HS-5 (cell line): ENCODE measurements around the gene TIAM2.

ENCODE experiments used
- DNase-seq: peaks from one replicate; pipeline ENCODE4 v3.0.0-alpha.2; 2012; ENCODE audit warnings: low read depth

The TIAM2 gene

GRCh38 chr6:155024391-155025027 lies 29.4 kb downstream of the TIAM2 start:
- DNase-seq = no peak

GRCh38 chr6:155026022-155026705 lies 31.0 kb downstream of the TIAM2 start:
- DNase-seq = peak; percentile 84

GRCh38 chr6:155026706-155027045 lies 31.6 kb downstream of the TIAM2 start:
- DNase-seq = no peak

GRCh38 chr6:155030148-155030720 lies 35.1 kb downstream of the TIAM2 start:
- no peak for DNase-seq

- DNase-seq = no peak
Measured at GRCh38 chr6:155031091-155031490, 36.0 kb downstream of the TIAM2 start.

GRCh38 chr6:155033021-155033791 lies 38.1 kb downstream of the TIAM2 start:
- DNase-seq = no peak

GRCh38 chr6:155036907-155037306 lies 41.8 kb downstream of the TIAM2 start:
- DNase-seq = no peak

- DNase-seq = no peak
Measured at GRCh38 chr6:155038104-155038503, 43.0 kb downstream of the TIAM2 start.

GRCh38 chr6:155038527-155038926 lies 43.4 kb downstream of the TIAM2 start:
- DNase-seq = no peak

- no peak for DNase-seq
Measured at GRCh38 chr6:155039618-155040017, 44.5 kb downstream of the TIAM2 start.

- DNase-seq = no peak
Measured at GRCh38 chr6:155040154-155040553, 45.0 kb downstream of the TIAM2 start.

- DNase-seq = no peak
Measured at GRCh38 chr6:155040901-155041650, 46.0 kb downstream of the TIAM2 start.

- DNase-seq = no peak
Measured at GRCh38 chr6:155041741-155042279, 46.7 kb downstream of the TIAM2 start.

- no peak for DNase-seq
Measured at GRCh38 chr6:155042983-155043382, 47.9 kb downstream of the TIAM2 start.

- DNase-seq = no peak
Measured at GRCh38 chr6:155045561-155046404, 50.7 kb downstream of the TIAM2 start.

GRCh38 chr6:155047523-155047922 lies 52.4 kb downstream of the TIAM2 start:
- no peak for DNase-seq

- DNase-seq = no peak
Measured at GRCh38 chr6:155050311-155050710, 55.2 kb downstream of the TIAM2 start.

- DNase-seq = no peak
Measured at GRCh38 chr6:155054491-155055250, 59.6 kb downstream of the TIAM2 start.

- DNase-seq = no peak
Measured at GRCh38 chr6:155055729-155056128, 60.6 kb downstream of the TIAM2 start.

- no peak for DNase-seq
Measured at GRCh38 chr6:155056756-155057155, 61.6 kb downstream of the TIAM2 start.
